HEK293 (cell line): ENCODE data around the gene KATNAL1.

Experiments
- CTCF ChIA-PET: fragments of 350-600 bp; formaldehyde crosslinking; extraction: SDS; loops from one replicate; lab custom pipeline; 2021; ENCODE audit warnings: antibody characterized with exemption; lab: Yijun Ruan, JAX
- POLR2A ChIA-PET: fragments of 300-600 bp; formaldehyde crosslinking; extraction: SDS; loops from one replicate; lab custom pipeline; 2020; ENCODE audit warnings: antibody characterized with exemption, inconsistent platforms; lab: Yijun Ruan, JAX
- H3K27ac ChIP-seq: fragments of 200-500 bp; sonication (Bioruptor generic); 2 replicates; pipeline ENCODE4 v1.5.1; 2014; ENCODE audit warnings: low read depth, low read length, control low read depth, inconsistent platforms; ENCODE audit errors: extremely low read depth
- H3K36me3 ChIP-seq, 2 experiments: fragments of 200-500 bp in 1 of 2; sonication (Bioruptor generic) in 1 of 2; 1 replicate in 1 of 2; 2 replicates in 1 of 2; pipeline ENCODE4 v1.5.1; 2014 to 2017; ENCODE audit warnings: inconsistent platforms in 2 of 2, low read length in 2 of 2; ENCODE audit not compliant: control insufficient read depth in 2 of 2, insufficient read depth in 1 of 2
- H3K4me1 ChIP-seq: fragments of 200-500 bp; sonication (Bioruptor generic); 2 replicates; pipeline ENCODE4 v1.5.1; 2014; ENCODE audit warnings: mild to moderate bottlenecking, low read length, inconsistent platforms; ENCODE audit not compliant: control insufficient read depth, insufficient read depth
- H3K4me3 ChIP-seq: 2 replicates; pipeline ENCODE4 v1.5.1; 2011; ENCODE audit warnings: low read depth, mild to moderate bottlenecking, control low read depth, low read length, moderate library complexity
- H3K9me3 ChIP-seq: fragments of 200-500 bp; sonication (Bioruptor generic); 2 replicates; pipeline ENCODE4 v1.5.1; 2014; ENCODE audit warnings: low read depth, low read length, inconsistent platforms; ENCODE audit not compliant: control insufficient read depth, insufficient read depth
- TCF7L2 ChIP-seq: IDR thresholded peaks from 2 replicates; pipeline ENCODE4 v1.6.1; 2011; ENCODE audit warnings: low read depth, mild to moderate bottlenecking, inconsistent platforms, low read length, moderate library complexity, borderline replicate concordance
- ZBTB48 ChIP-seq: fragments of 450-650 bp; formaldehyde crosslinking; IDR thresholded peaks from 2 replicates; pipeline ENCODE4 v1.5.1; 2016; ENCODE audit warnings: missing biosample characterization, missing genetic modification characterization
- ZFP69B ChIP-seq: fragments of 450-650 bp; formaldehyde crosslinking; IDR thresholded peaks from 2 replicates; pipeline ENCODE4 v1.5.1; 2016; ENCODE audit warnings: missing biosample characterization, missing genetic modification characterization
- ZNF157 ChIP-seq: fragments of 450-650 bp; formaldehyde crosslinking; IDR thresholded peaks from 2 replicates; pipeline ENCODE4 v1.5.1; 2016; ENCODE audit warnings: missing biosample characterization, missing genetic modification characterization
- ZNF24 ChIP-seq: fragments of 450-650 bp; formaldehyde crosslinking; IDR thresholded peaks from 2 replicates; pipeline ENCODE4 v1.5.1; 2016; ENCODE audit warnings: missing biosample characterization, missing genetic modification characterization
- ZNF302 ChIP-seq: fragments of 450-650 bp; formaldehyde crosslinking; IDR thresholded peaks from 2 replicates; pipeline ENCODE4 v1.5.1; 2016; ENCODE audit warnings: missing biosample characterization, missing genetic modification characterization, low read depth
- ZNF335 ChIP-seq: fragments of 450-650 bp; formaldehyde crosslinking; conservative IDR thresholded peaks from 2 replicates; pipeline ENCODE4 v1.5.1; 2016; ENCODE audit warnings: missing biosample characterization, missing genetic modification characterization
- ZNF404 ChIP-seq: fragments of 450-650 bp; formaldehyde crosslinking; IDR thresholded peaks from 2 replicates; pipeline ENCODE4 v1.5.1; 2017; ENCODE audit warnings: missing biosample characterization, missing genetic modification characterization
- ZNF747 ChIP-seq: fragments of 450-650 bp; formaldehyde crosslinking; IDR thresholded peaks from 2 replicates; pipeline ENCODE4 v1.5.1; 2016; ENCODE audit warnings: missing biosample characterization, missing genetic modification characterization
- TF ChIP-seq, protein P1 (sequence below): fragments of 450-650 bp; formaldehyde crosslinking; IDR thresholded peaks from 2 replicates; pipeline ENCODE4 v1.5.1; 2016; ENCODE audit warnings: missing biosample characterization, missing genetic modification characterization
- TF ChIP-seq, protein P2 (sequence below): fragments of 450-650 bp; formaldehyde crosslinking; IDR thresholded peaks from 2 replicates; pipeline ENCODE4 v1.5.1; 2016; ENCODE audit warnings: missing biosample characterization, missing genetic modification characterization, borderline replicate concordance
- TF ChIP-seq, protein P3 (sequence below): fragments of 450-650 bp; formaldehyde crosslinking; IDR thresholded peaks from 2 replicates; pipeline ENCODE4 v1.5.1; 2017; ENCODE audit warnings: missing biosample characterization, missing genetic modification characterization
- TF ChIP-seq, protein P4 (sequence below): fragments of 450-650 bp; formaldehyde crosslinking; optimal IDR thresholded peaks from 2 replicates; pipeline ENCODE3; 2016; ENCODE audit warnings: missing biosample characterization, mild to moderate bottlenecking, missing genetic modification characterization
- TF ChIP-seq, protein P5 (sequence below): fragments of 450-650 bp; formaldehyde crosslinking; IDR thresholded peaks from 2 replicates; pipeline ENCODE4 v1.5.1; 2016; ENCODE audit warnings: missing biosample characterization, missing genetic modification characterization
- TF ChIP-seq, protein P6 (sequence below): fragments of 450-650 bp; formaldehyde crosslinking; IDR thresholded peaks from 2 replicates; pipeline ENCODE4 v1.5.1; 2017; ENCODE audit warnings: missing biosample characterization, missing genetic modification characterization
- TF ChIP-seq, protein P7 (sequence below): fragments of 450-650 bp; formaldehyde crosslinking; IDR thresholded peaks from 2 replicates; pipeline ENCODE4 v1.5.1; 2017; ENCODE audit warnings: missing biosample characterization, missing genetic modification characterization

KATNAL1 gene

DNA sequence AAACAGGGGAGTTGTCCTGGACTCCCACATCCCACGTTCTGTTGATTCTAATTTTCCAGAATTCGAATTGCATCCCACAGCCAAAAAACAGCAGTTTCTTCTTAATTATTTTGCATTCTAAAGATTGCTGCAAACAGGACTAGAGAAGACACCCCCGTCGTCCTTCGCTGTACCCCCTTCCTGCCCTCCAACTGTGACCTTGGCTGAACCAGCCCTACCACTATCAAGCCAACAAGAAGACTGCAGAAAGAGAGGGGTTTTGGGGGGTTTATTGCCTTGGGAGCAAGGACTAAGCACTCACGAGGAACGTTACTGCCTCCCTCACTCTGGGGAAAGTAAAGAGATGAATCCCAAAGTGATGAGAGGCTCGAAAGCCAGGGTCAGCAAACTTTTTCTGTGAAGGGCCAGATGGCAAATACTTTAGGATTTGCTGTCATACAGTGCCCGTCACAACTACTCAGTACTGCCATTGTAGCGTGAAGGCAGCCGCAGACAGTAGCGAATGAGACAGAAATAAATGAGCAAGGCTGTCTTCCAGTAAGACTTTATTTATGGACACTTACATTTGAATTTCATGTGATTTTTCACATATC is 32.5 kb upstream of the KATNAL1 start:
- POLR2A ChIA-PET = no interaction called here
- H3K4me3 ChIP-seq = no peak overlapping the region
- H3K4me1 ChIP-seq = no peaks in the 10 kb centered on the region
- no peak overlapping the region for H3K27ac ChIP-seq
- CTCF ChIA-PET = interaction anchor here (0.7 to 1.8 kb wide), 2 partner anchors 167 to 207 kb away, joined by 3 to 7 read pairs; no protein-coding TSS in a partner anchor
- no peaks in the 10 kb centered on the region for H3K9me3 ChIP-seq
- no peaks in the 10 kb centered on the region for H3K36me3 ChIP-seq
- TF ChIP-seq, protein P1, sequence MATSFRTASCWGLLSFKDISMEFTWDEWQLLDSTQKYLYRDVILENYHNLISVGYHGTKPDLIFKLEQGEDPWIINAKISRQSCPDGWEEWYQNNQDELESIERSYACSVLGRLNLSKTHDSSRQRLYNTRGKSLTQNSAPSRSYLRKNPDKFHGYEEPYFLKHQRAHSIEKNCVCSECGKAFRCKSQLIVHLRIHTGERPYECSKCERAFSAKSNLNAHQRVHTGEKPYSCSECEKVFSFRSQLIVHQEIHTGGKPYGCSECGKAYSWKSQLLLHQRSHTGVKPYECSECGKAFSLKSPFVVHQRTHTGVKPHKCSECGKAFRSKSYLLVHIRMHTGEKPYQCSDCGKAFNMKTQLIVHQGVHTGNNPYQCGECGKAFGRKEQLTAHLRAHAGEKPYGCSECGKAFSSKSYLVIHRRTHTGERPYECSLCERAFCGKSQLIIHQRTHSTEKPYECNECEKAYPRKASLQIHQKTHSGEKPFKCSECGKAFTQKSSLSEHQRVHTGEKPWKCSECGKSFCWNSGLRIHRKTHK (tag by site-specific recombination) = no peak
- TF ChIP-seq ZNF24 (tag by site-specific recombination) = no peak
- TF ChIP-seq TCF7L2 = no peak
- TF ChIP-seq ZNF335 (tag by site-specific recombination) = no peak
- TF ChIP-seq ZNF302 (tag by site-specific recombination) = no peak
- TF ChIP-seq, protein P2, sequence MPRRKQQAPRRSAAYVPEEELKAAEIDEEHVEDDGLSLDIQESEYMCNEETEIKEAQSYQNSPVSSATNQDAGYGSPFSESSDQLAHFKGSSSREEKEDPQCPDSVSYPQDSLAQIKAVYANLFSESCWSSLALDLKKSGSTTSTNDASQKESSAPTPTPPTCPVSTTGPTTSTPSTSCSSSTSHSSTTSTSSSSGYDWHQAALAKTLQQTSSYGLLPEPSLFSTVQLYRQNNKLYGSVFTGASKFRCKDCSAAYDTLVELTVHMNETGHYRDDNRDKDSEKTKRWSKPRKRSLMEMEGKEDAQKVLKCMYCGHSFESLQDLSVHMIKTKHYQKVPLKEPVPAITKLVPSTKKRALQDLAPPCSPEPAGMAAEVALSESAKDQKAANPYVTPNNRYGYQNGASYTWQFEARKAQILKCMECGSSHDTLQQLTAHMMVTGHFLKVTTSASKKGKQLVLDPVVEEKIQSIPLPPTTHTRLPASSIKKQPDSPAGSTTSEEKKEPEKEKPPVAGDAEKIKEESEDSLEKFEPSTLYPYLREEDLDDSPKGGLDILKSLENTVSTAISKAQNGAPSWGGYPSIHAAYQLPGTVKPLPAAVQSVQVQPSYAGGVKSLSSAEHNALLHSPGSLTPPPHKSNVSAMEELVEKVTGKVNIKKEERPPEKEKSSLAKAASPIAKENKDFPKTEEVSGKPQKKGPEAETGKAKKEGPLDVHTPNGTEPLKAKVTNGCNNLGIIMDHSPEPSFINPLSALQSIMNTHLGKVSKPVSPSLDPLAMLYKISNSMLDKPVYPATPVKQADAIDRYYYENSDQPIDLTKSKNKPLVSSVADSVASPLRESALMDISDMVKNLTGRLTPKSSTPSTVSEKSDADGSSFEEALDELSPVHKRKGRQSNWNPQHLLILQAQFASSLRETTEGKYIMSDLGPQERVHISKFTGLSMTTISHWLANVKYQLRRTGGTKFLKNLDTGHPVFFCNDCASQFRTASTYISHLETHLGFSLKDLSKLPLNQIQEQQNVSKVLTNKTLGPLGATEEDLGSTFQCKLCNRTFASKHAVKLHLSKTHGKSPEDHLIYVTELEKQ (tag by site-specific recombination) = no peak
- TF ChIP-seq, protein P3, sequence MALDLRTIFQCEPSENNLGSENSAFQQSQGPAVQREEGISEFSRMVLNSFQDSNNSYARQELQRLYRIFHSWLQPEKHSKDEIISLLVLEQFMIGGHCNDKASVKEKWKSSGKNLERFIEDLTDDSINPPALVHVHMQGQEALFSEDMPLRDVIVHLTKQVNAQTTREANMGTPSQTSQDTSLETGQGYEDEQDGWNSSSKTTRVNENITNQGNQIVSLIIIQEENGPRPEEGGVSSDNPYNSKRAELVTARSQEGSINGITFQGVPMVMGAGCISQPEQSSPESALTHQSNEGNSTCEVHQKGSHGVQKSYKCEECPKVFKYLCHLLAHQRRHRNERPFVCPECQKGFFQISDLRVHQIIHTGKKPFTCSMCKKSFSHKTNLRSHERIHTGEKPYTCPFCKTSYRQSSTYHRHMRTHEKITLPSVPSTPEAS = no peak
- TF ChIP-seq ZNF157 = no peak
- TF ChIP-seq, protein P4, sequence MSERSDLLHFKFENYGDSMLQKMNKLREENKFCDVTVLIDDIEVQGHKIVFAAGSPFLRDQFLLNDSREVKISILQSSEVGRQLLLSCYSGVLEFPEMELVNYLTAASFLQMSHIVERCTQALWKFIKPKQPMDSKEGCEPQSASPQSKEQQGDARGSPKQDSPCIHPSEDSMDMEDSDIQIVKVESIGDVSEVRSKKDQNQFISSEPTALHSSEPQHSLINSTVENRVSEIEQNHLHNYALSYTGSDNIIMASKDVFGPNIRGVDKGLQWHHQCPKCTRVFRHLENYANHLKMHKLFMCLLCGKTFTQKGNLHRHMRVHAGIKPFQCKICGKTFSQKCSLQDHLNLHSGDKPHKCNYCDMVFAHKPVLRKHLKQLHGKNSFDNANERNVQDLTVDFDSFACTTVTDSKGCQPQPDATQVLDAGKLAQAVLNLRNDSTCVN (tag by site-specific recombination) = no peak
- no peak for TF ChIP-seq ZBTB48 (tag by site-specific recombination)
- TF ChIP-seq ZFP69B (tag by site-specific recombination) = no peak
- TF ChIP-seq, protein P5, sequence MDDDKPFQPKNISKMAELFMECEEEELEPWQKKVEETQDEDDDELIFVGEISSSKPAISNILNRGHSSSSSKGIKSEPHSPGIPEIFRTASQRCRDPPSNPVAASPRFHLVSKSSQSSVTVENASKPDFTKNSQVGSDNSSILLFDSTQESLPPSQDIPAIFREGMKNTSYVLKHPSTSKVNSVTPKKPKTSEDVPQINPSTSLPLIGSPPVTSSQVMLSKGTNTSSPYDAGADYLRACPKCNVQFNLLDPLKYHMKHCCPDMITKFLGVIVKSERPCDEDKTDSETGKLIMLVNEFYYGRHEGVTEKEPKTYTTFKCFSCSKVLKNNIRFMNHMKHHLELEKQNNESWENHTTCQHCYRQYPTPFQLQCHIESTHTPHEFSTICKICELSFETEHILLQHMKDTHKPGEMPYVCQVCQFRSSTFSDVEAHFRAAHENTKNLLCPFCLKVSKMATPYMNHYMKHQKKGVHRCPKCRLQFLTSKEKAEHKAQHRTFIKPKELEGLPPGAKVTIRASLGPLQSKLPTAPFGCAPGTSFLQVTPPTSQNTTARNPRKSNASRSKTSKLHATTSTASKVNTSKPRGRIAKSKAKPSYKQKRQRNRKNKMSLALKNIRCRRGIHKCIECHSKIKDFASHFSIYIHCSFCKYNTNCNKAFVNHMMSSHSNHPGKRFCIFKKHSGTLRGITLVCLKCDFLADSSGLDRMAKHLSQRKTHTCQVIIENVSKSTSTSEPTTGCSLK = no peak
- TF ChIP-seq, protein P6, sequence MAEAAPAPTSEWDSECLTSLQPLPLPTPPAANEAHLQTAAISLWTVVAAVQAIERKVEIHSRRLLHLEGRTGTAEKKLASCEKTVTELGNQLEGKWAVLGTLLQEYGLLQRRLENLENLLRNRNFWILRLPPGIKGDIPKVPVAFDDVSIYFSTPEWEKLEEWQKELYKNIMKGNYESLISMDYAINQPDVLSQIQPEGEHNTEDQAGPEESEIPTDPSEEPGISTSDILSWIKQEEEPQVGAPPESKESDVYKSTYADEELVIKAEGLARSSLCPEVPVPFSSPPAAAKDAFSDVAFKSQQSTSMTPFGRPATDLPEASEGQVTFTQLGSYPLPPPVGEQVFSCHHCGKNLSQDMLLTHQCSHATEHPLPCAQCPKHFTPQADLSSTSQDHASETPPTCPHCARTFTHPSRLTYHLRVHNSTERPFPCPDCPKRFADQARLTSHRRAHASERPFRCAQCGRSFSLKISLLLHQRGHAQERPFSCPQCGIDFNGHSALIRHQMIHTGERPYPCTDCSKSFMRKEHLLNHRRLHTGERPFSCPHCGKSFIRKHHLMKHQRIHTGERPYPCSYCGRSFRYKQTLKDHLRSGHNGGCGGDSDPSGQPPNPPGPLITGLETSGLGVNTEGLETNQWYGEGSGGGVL (tag by site-specific recombination) = no peak
- no peak for TF ChIP-seq ZNF747
- TF ChIP-seq ZNF404 (tag by site-specific recombination) = no peak
- TF ChIP-seq, protein P7, sequence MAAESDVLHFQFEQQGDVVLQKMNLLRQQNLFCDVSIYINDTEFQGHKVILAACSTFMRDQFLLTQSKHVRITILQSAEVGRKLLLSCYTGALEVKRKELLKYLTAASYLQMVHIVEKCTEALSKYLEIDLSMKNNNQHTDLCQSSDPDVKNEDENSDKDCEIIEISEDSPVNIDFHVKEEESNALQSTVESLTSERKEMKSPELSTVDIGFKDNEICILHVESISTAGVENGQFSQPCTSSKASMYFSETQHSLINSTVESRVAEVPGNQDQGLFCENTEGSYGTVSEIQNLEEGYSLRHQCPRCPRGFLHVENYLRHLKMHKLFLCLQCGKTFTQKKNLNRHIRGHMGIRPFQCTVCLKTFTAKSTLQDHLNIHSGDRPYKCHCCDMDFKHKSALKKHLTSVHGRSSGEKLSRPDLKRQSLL (tag by site-specific recombination) = no peak
- TF ChIP-seq, all 188 proteins: peak for 0
